ENCODE measurements around the gene ERMAP. TPM values are rescaled to one million over a fixed set of nuclear protein-coding genes. Genes with fewer than 3 reads are reported as not detected.
"Not testable (repeated sequence)": the region's sequence is repeated elsewhere in the genome, so short reads cannot be mapped to it uniquely, and the experiment has no call there.

Gene ERMAP
- total and polyA plus RNA-seq, 2 experiments from 2014 or later, result 1.2 to 2.2 TPM

DNA sequence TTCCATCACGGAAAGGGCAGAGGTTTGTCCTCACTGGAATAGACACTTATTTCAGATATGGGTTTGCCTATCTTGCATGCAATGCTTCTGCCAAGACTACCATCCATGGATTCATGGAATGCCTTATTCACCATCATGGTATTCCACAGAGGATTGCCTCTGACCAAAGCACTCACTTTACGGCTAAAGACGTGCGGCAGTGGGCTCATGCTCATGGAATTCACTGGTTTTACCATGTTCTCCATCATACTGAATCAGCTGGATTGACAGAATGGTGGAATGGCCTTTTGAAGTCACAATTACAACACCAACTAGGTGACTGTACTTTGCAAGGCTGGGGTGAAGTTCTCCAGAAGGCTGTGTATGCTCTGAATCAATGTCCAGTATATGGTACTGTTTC is 51.5 kb downstream of the ERMAP start:
- not testable (repeated sequence) for H3K27ac Mint-ChIP-seq; H3K4me2 ChIP-seq; H3K4me3 ChIP-seq; H3K36me3 ChIP-seq (ENCODE audit: insufficient read depth); H3K27ac ChIP-seq (ENCODE audit: low read depth); H3K36me3 Mint-ChIP-seq (ENCODE audit: low read depth); H3K27me3 Mint-ChIP-seq (ENCODE audit: insufficient read depth, low read depth, poor library complexity); H3K4me3 Mint-ChIP-seq; H4K20me1 ChIP-seq (replicated peaks; ENCODE audit: insufficient read depth); H3K79me2 ChIP-seq (replicated peaks; ENCODE audit: insufficient read depth); H3K4me1 Mint-ChIP-seq; H3K9me3 Mint-ChIP-seq; H2AFZ ChIP-seq; H3K4me1 ChIP-seq (ENCODE audit: insufficient read depth); H3K27me3 ChIP-seq (ENCODE audit: insufficient read depth); ATAC-seq; H3F3A ChIP-seq (replicated peaks; ENCODE audit: low read depth); DNase-seq (ENCODE audit: low spot score)
- peaks cover 11% of the 10 kb centered on the region for H3K9me2 ChIP-seq (ENCODE audit: insufficient read depth)

GRCh38 chr1:42869254-42869653 is 52.3 kb downstream of the ERMAP start:
- not testable (repeated sequence) for H3K27ac ChIP-seq (ENCODE audit: low read depth); H3K27me3 ChIP-seq (ENCODE audit: insufficient read depth); H3K27me3 Mint-ChIP-seq (ENCODE audit: insufficient read depth, low read depth, poor library complexity); H3F3A ChIP-seq (replicated peaks; ENCODE audit: low read depth); H3K36me3 ChIP-seq (ENCODE audit: insufficient read depth); H3K4me1 Mint-ChIP-seq; H3K4me3 Mint-ChIP-seq; H3K36me3 Mint-ChIP-seq (ENCODE audit: low read depth); H4K20me1 ChIP-seq (replicated peaks; ENCODE audit: insufficient read depth); H3K4me1 ChIP-seq (ENCODE audit: insufficient read depth); H3K27ac Mint-ChIP-seq; H3K4me3 ChIP-seq; DNase-seq (ENCODE audit: low spot score); ATAC-seq; H3K4me2 ChIP-seq; H3K79me2 ChIP-seq (replicated peaks; ENCODE audit: insufficient read depth); H3K9me3 Mint-ChIP-seq; H2AFZ ChIP-seq
- peaks cover 11% of the 10 kb centered on the region for H3K9me2 ChIP-seq (ENCODE audit: insufficient read depth)

DNA sequence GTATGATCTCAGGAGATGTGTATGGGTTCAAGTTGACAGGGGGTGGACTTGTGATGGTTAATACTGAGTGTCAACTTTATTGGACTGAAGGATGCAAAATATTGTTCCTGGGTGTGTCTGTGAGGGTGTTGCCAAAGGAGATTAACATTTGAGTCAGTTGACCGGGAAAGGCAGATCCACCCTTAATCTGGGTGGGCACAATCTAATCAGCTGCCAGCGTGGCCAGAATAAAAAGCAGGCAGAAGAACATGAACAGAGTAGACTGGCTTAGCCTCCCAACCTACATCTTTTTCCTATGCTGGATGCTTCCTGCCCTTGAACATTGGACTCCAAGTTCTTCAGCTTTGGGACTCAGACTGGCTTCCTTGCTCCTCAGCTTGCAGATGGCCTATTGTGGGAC is 52.8 kb downstream of the ERMAP start:
- not testable (repeated sequence) for H3F3A ChIP-seq (replicated peaks; ENCODE audit: low read depth); H3K27ac ChIP-seq (ENCODE audit: low read depth); H3K4me3 ChIP-seq; DNase-seq (ENCODE audit: low spot score); H3K27me3 ChIP-seq (ENCODE audit: insufficient read depth); H3K9me3 Mint-ChIP-seq; H3K36me3 Mint-ChIP-seq (ENCODE audit: low read depth); H3K79me2 ChIP-seq (replicated peaks; ENCODE audit: insufficient read depth); H4K20me1 ChIP-seq (replicated peaks; ENCODE audit: insufficient read depth); H3K36me3 ChIP-seq (ENCODE audit: insufficient read depth); H3K4me3 Mint-ChIP-seq; H3K4me1 ChIP-seq (ENCODE audit: insufficient read depth); ATAC-seq; H3K27me3 Mint-ChIP-seq (ENCODE audit: insufficient read depth, low read depth, poor library complexity); H2AFZ ChIP-seq; H3K27ac Mint-ChIP-seq; H3K4me1 Mint-ChIP-seq; H3K4me2 ChIP-seq
- peaks cover 11% of the 10 kb centered on the region for H3K9me2 ChIP-seq (ENCODE audit: insufficient read depth)

DNA sequence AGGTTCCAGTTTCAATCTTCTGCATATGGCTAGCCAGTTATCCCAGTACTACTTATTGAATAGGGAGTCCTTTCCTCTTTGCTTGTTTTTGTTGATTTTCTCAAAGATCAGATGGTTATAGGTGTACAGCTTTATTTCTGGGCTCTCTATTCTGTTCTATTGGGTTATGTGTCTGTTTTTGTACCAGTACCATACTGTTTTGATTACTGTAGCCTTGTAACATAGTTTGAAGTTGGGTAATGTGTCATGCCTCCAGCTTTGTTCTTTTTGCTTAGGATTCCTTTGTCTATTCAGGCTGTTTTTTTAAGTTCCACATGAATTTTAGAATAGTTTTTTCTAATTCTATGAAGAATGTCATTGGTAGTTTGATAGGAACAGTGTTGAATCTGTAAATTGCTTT is 56.2 kb downstream of the ERMAP start:
- ATAC-seq; H3K9me3 Mint-ChIP-seq; H3K4me1 Mint-ChIP-seq; H3K36me3 Mint-ChIP-seq (ENCODE audit: low read depth); H3K79me2 ChIP-seq (replicated peaks; ENCODE audit: insufficient read depth); H3K4me3 Mint-ChIP-seq; H3K9me2 ChIP-seq (ENCODE audit: insufficient read depth); H3K27me3 ChIP-seq (ENCODE audit: insufficient read depth); H3K27ac Mint-ChIP-seq; H3K27ac ChIP-seq (ENCODE audit: low read depth); H3K4me2 ChIP-seq; H3K27me3 Mint-ChIP-seq (ENCODE audit: insufficient read depth, low read depth, poor library complexity); H3K4me3 ChIP-seq; H3K4me1 ChIP-seq (ENCODE audit: insufficient read depth); H3F3A ChIP-seq (replicated peaks; ENCODE audit: low read depth); H2AFZ ChIP-seq; H4K20me1 ChIP-seq (replicated peaks; ENCODE audit: insufficient read depth); DNase-seq (ENCODE audit: low spot score); H3K36me3 ChIP-seq (ENCODE audit: insufficient read depth): not testable (repeated sequence)

GRCh38 chr1:42873670-42874069 is 56.7 kb downstream of the ERMAP start:
- H3K4me2 ChIP-seq, result no peak overlapping the region
- peaks cover 6% of the 10 kb centered on the region; the same call in 2 of the 3 replicates for H3K9me3 Mint-ChIP-seq
- H3K79me2 ChIP-seq (replicated peaks; ENCODE audit: insufficient read depth), result no peaks in the 10 kb centered on the region
- H3K27me3 Mint-ChIP-seq (ENCODE audit: insufficient read depth, low read depth, poor library complexity), result peaks cover 2% of the 10 kb centered on the region
- no peaks in the 10 kb centered on the region for H3K36me3 Mint-ChIP-seq (ENCODE audit: low read depth)
- H3K4me3 Mint-ChIP-seq, result no peak overlapping the region
- no peaks in the 10 kb centered on the region for H3K4me1 ChIP-seq (ENCODE audit: insufficient read depth)
- no peak overlapping the region for H2AFZ ChIP-seq
- no peaks in the 10 kb centered on the region for H4K20me1 ChIP-seq (replicated peaks; ENCODE audit: insufficient read depth)
- DNase-seq (ENCODE audit: low spot score) (no peak), ATAC-seq (no peak)
- H3K27me3 ChIP-seq (ENCODE audit: insufficient read depth), result no peaks in the 10 kb centered on the region
- H3F3A ChIP-seq (replicated peaks; ENCODE audit: low read depth), result no peaks in the 10 kb centered on the region
- no peaks in the 10 kb centered on the region for H3K36me3 ChIP-seq (ENCODE audit: insufficient read depth)
- H3K4me3 ChIP-seq, result no peak overlapping the region
- H3K27ac ChIP-seq (ENCODE audit: low read depth), result no peak overlapping the region
- no peak overlapping the region for H3K27ac Mint-ChIP-seq
- H3K4me1 Mint-ChIP-seq, result peaks cover 9% of the 10 kb centered on the region; the same call in 2 of the 3 replicates
- H3K9me2 ChIP-seq (ENCODE audit: insufficient read depth), result peaks cover 5% of the 10 kb centered on the region; the same call in 1 of the 2 replicates
- TF ChIP-seq, protein P1, sequence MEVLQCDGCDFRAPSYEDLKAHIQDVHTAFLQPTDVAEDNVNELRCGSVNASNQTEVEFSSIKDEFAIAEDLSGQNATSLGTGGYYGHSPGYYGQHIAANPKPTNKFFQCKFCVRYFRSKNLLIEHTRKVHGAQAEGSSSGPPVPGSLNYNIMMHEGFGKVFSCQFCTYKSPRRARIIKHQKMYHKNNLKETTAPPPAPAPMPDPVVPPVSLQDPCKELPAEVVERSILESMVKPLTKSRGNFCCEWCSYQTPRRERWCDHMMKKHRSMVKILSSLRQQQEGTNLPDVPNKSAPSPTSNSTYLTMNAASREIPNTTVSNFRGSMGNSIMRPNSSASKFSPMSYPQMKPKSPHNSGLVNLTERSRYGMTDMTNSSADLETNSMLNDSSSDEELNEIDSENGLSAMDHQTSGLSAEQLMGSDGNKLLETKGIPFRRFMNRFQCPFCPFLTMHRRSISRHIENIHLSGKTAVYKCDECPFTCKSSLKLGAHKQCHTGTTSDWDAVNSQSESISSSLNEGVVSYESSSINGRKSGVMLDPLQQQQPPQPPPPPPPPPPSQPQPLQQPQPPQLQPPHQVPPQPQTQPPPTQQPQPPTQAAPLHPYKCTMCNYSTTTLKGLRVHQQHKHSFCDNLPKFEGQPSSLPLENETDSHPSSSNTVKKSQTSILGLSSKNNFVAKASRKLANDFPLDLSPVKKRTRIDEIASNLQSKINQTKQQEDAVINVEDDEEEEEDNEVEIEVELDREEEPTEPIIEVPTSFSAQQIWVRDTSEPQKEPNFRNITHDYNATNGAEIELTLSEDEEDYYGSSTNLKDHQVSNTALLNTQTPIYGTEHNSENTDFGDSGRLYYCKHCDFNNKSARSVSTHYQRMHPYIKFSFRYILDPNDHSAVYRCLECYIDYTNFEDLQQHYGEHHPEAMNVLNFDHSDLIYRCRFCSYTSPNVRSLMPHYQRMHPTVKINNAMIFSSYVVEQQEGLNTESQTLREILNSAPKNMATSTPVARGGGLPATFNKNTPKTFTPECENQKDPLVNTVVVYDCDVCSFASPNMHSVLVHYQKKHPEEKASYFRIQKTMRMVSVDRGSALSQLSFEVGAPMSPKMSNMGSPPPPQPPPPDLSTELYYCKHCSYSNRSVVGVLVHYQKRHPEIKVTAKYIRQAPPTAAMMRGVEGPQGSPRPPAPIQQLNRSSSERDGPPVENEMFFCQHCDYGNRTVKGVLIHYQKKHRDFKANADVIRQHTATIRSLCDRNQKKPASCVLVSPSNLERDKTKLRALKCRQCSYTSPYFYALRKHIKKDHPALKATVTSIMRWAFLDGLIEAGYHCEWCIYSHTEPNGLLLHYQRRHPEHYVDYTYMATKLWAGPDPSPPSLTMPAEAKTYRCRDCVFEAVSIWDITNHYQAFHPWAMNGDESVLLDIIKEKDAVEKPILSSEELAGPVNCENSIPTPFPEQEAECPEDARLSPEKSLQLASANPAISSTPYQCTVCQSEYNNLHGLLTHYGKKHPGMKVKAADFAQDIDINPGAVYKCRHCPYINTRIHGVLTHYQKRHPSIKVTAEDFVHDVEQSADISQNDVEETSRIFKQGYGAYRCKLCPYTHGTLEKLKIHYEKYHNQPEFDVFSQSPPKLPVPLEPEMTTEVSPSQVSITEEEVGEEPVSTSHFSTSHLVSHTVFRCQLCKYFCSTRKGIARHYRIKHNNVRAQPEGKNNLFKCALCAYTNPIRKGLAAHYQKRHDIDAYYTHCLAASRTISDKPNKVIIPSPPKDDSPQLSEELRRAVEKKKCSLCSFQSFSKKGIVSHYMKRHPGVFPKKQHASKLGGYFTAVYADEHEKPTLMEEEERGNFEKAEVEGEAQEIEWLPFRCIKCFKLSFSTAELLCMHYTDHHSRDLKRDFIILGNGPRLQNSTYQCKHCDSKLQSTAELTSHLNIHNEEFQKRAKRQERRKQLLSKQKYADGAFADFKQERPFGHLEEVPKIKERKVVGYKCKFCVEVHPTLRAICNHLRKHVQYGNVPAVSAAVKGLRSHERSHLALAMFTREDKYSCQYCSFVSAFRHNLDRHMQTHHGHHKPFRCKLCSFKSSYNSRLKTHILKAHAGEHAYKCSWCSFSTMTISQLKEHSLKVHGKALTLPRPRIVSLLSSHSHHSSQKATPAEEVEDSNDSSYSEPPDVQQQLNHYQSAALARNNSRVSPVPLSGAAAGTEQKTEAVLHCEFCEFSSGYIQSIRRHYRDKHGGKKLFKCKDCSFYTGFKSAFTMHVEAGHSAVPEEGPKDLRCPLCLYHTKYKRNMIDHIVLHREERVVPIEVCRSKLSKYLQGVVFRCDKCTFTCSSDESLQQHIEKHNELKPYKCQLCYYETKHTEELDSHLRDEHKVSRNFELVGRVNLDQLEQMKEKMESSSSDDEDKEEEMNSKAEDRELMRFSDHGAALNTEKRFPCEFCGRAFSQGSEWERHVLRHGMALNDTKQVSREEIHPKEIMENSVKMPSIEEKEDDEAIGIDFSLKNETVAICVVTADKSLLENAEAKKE (CRISPR knock-in tag; IDR thresholded peaks at IDR 0.05), result no peak

All from GM23338 (cell line).